PC-9 (cell line): Measurements from ENCODE around the gene TAS1R3. TPM values are rescaled to one million over a fixed set of nuclear protein-coding genes. Genes with fewer than 3 reads are reported as not detected.

Experiments
- BruUV-seq: library from RNA; stranded (reverse); fragments of 400-500 nt; replicated peaks from 2 replicates; lab custom pipeline; 2021; lab: Mats Ljungman, UMichigan
- CTCF ChIA-PET: fragments of 300-600 bp; sonication (Branson Sonifier 250); formaldehyde crosslinking; loops from one replicate; lab custom pipeline; 2022; ENCODE audit warnings: antibody characterized with exemption; lab: Charles Lee
- POLR2A ChIA-PET: fragments of 300-600 bp; sonication (Branson Sonifier 250); formaldehyde crosslinking; loops from one replicate; lab custom pipeline; 2022; ENCODE audit warnings: antibody characterized with exemption; ENCODE audit not compliant: unreplicated experiment; lab: Charles Lee
- DNase-seq, 2 experiments: peaks; one replicate each; pipeline versions ENCODE4 v3.0.0 to v3.0.0-alpha.2; 2015 to 2022; ENCODE audit warnings: mixed read lengths in 1 of 2
- H2AFZ ChIP-seq: fragments of 200-600 bp; sonication (generic); 2 replicates; pipeline ENCODE4 v1.8.1; 2017; ENCODE audit warnings: antibody characterized with exemption
- H3F3A ChIP-seq: fragments of 200-600 bp; sonication (generic); 2 replicates; pipeline ENCODE4 v1.8.1; 2017; ENCODE audit warnings: antibody characterized with exemption, mild to moderate bottlenecking, low read depth; ENCODE audit not compliant: insufficient read depth
- H3K27ac ChIP-seq: fragments of 200-600 bp; sonication (generic); 2 replicates; pipeline ENCODE4 v1.6.1; 2016; ENCODE audit warnings: mixed run types
- H3K27me3 ChIP-seq: fragments of 200-600 bp; sonication (generic); 2 replicates; pipeline ENCODE4 v1.6.1; 2016; ENCODE audit warnings: low read depth, mixed run types; ENCODE audit not compliant: insufficient read depth
- H3K36me3 ChIP-seq: fragments of 200-600 bp; sonication (generic); 2 replicates; pipeline ENCODE4 v1.6.1; 2016; ENCODE audit warnings: low read depth, mixed run types
- H3K4me1 ChIP-seq: fragments of 200-600 bp; sonication (generic); replicated peaks from 2 replicates; pipeline ENCODE4 v1.6.1; 2016; ENCODE audit warnings: mixed run types; ENCODE audit not compliant: insufficient read depth
- H3K4me2 ChIP-seq: fragments of 200-600 bp; sonication (generic); 2 replicates; pipeline ENCODE4 v1.6.1; 2017; ENCODE audit warnings: mixed run types
- H3K4me3 ChIP-seq: fragments of 200-600 bp; sonication (generic); 2 replicates; pipeline ENCODE4 v1.6.1; 2016; ENCODE audit warnings: mixed run types
- H3K79me2 ChIP-seq: fragments of 200-600 bp; sonication (generic); 2 replicates; pipeline ENCODE4 v1.6.1; 2017; ENCODE audit warnings: low read depth, mixed run types
- H3K9me2 ChIP-seq: fragments of 200-600 bp; sonication (generic); 2 replicates; pipeline ENCODE4 v1.8.1; 2017; ENCODE audit warnings: mild to moderate bottlenecking; ENCODE audit not compliant: insufficient read depth
- H3K9me3 ChIP-seq: fragments of 200-600 bp; sonication (generic); 2 replicates; pipeline ENCODE4 v1.8.1; 2016; ENCODE audit warnings: low read depth; ENCODE audit not compliant: insufficient read depth
- H4K20me1 ChIP-seq: fragments of 200-600 bp; sonication (generic); 2 replicates; pipeline ENCODE4 v1.8.1; 2017; ENCODE audit not compliant: insufficient read depth
- CTCF ChIP-seq: fragments of 200-600 bp; sonication (generic); conservative IDR thresholded peaks from 2 replicates; pipeline ENCODE4 v1.6.1; 2017; ENCODE audit warnings: mixed run types, antibody characterized with exemption, mild to moderate bottlenecking, moderate library complexity
- EZH2 ChIP-seq: fragments of 200-600 bp; sonication (generic); IDR thresholded peaks from 2 replicates; pipeline ENCODE4 v1.8.0; 2017; ENCODE audit warnings: antibody characterized with exemption, low read depth
- intact Hi-C: fragments of 100-400 bp; cut with micrococcal nuclease; formaldehyde crosslinking; loops from one replicate; pipeline ENCODE4 v1.10.0; 2022; ENCODE audit not compliant: unreplicated experiment
- total RNA-seq: library from RNA; stranded (reverse); gene quantifications from 2 replicates; pipeline ENCODE4 v1.2.3, GENCODE V29; 2021

TAS1R3 gene
- total RNA-seq, 1 experiment from 2014 or later = 0.57 TPM

- peak overlapping the region; percentile 93 for H3K4me2 ChIP-seq
- H3F3A ChIP-seq = peaks cover 67% of the 10 kb centered on the region
- TF ChIP-seq EZH2 = no peak
- TF ChIP-seq CTCF = no peak
- no peaks in the 10 kb centered on the region for H3K9me3 ChIP-seq
- intact Hi-C loops = loop anchor here (1.0 to 10.0 kb wide), 5 partner anchors 13 to 161 kb away; partner anchors contain the start of genes TAS1R3 and VWA1
- H2AFZ ChIP-seq = no peak overlapping the region
- no peaks in the 10 kb centered on the region for H3K9me2 ChIP-seq
- CTCF ChIA-PET = interaction anchor here (0.6 kb wide), 1 partner anchor 155 kb away, joined by 6 read pairs; no protein-coding TSS in a partner anchor
- H3K27me3 ChIP-seq = no peaks in the 10 kb centered on the region
- peak overlapping the region; percentile 32; the same call in 1 of the 2 replicates for H3K4me3 ChIP-seq
- no peaks in the 10 kb centered on the region for H4K20me1 ChIP-seq
- H3K36me3 ChIP-seq = peaks cover 10% of the 10 kb centered on the region; the same call in 1 of the 2 replicates
- TSS peak; percentile 17 for BruUV-seq
- DNase-seq = peak; percentile 88
- peak overlapping the region; percentile 92 for H3K27ac ChIP-seq
- peaks cover 51% of the 10 kb centered on the region for H3K4me1 ChIP-seq
- POLR2A ChIA-PET = interaction anchor here (0.6 kb wide), 1 partner anchor 31 kb away, joined by 6 read pairs; the partner anchor contains the start of gene AURKAIP1
- H3K79me2 ChIP-seq = peaks cover 76% of the 10 kb centered on the region
Observed at GRCh38 chr1:1343811-1344421, 12.8 kb downstream of the TAS1R3 start.

GRCh38 chr1:1344655-1345361 is 13.7 kb downstream of the TAS1R3 start:
- Histone ChIP-seq H3K27me3 (no peaks in the 10 kb centered on the region), H3K4me2 (peak overlapping the region; percentile 93), H2AFZ (no peak overlapping the region), H3F3A (peaks cover 67% of the 10 kb centered on the region), H3K27ac (peak overlapping the region; percentile 92), H3K9me2 (no peaks in the 10 kb centered on the region), H3K4me3 (peak overlapping the region; percentile 85; the same call in 1 of the 2 replicates), H3K79me2 (peaks cover 76% of the 10 kb centered on the region), H4K20me1 (no peaks in the 10 kb centered on the region), H3K4me1 (peaks cover 51% of the 10 kb centered on the region), H3K9me3 (no peaks in the 10 kb centered on the region), H3K36me3 (peaks cover 10% of the 10 kb centered on the region; the same call in 1 of the 2 replicates)
- CTCF ChIA-PET = interaction anchor here (0.6 kb wide), 1 partner anchor 154 kb away, joined by 6 read pairs; no protein-coding TSS in a partner anchor
- TF ChIP-seq EZH2 (no peak), CTCF (peak; percentile 79)
- DNase-seq = peak; percentile 96 to 98
- no TSS peak for BruUV-seq
- POLR2A ChIA-PET = no interaction called here
- intact Hi-C loops = loop anchor here (1.0 to 10.0 kb wide), 6 partner anchors 14 to 160 kb away; partner anchors contain the start of genes TAS1R3, UBE2J2 and VWA1

GRCh38 chr1:1345384-1345783 is 14.3 kb downstream of the TAS1R3 start:
- no peaks in the 10 kb centered on the region for H3K27me3 ChIP-seq
- peaks cover 51% of the 10 kb centered on the region for H3K4me1 ChIP-seq
- no peaks in the 10 kb centered on the region for H4K20me1 ChIP-seq
- H3F3A ChIP-seq = peaks cover 67% of the 10 kb centered on the region
- BruUV-seq = no TSS peak
- no peak overlapping the region for H2AFZ ChIP-seq
- H3K4me3 ChIP-seq = peak overlapping the region; percentile 85; the same call in 1 of the 2 replicates
- H3K79me2 ChIP-seq = peaks cover 73% of the 10 kb centered on the region
- ChIA-PET POLR2A (no interaction called here), CTCF (no interaction called here)
- H3K36me3 ChIP-seq = peaks cover 10% of the 10 kb centered on the region; the same call in 1 of the 2 replicates
- DNase-seq = peak; percentile 59 to 71
- peak overlapping the region; percentile 93 for H3K4me2 ChIP-seq
- H3K27ac ChIP-seq = peak overlapping the region; percentile 92
- intact Hi-C loops = loop anchor here (2.0 to 10.0 kb wide), 4 partner anchors 15 to 89 kb away; partner anchors contain the start of genes TAS1R3, UBE2J2 and VWA1
- no peaks in the 10 kb centered on the region for H3K9me2 ChIP-seq
- no peaks in the 10 kb centered on the region for H3K9me3 ChIP-seq
- TF ChIP-seq CTCF = no peak
- TF ChIP-seq EZH2 = no peak
